Measurements from ENCODE around the gene GPR158.

DNA sequence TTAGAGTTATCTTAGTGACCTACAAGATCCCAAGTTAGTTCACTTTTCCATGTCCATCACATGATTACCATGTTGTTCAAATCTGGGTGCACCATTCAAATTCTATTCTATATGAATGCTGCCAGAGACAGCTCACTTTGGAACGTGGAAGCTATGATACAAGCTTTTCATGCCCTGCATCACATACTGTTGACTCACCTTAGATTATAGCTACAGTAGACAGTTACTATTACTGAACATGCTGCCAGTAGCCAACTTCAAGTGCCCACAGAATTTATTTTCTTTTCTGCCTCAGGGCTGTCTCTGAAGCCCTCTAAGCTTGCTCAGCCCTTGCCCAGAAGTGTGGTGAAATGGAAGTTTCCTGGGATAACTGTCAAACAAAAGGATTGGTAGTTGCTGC is 231.1 kb downstream of the GPR158 start:
- TF ChIP-seq, protein P1, sequence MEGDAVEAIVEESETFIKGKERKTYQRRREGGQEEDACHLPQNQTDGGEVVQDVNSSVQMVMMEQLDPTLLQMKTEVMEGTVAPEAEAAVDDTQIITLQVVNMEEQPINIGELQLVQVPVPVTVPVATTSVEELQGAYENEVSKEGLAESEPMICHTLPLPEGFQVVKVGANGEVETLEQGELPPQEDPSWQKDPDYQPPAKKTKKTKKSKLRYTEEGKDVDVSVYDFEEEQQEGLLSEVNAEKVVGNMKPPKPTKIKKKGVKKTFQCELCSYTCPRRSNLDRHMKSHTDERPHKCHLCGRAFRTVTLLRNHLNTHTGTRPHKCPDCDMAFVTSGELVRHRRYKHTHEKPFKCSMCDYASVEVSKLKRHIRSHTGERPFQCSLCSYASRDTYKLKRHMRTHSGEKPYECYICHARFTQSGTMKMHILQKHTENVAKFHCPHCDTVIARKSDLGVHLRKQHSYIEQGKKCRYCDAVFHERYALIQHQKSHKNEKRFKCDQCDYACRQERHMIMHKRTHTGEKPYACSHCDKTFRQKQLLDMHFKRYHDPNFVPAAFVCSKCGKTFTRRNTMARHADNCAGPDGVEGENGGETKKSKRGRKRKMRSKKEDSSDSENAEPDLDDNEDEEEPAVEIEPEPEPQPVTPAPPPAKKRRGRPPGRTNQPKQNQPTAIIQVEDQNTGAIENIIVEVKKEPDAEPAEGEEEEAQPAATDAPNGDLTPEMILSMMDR (conservative IDR thresholded peaks at IDR 0.05; ENCODE audit: low read length), result no peak
- TF ChIP-seq EZH2phosphoT487 (IDR thresholded peaks at IDR 0.05; ENCODE audit: borderline replicate concordance), result no peak
